ENCODE measurements around the gene EIF3I. TPM values are rescaled to one million over a fixed set of nuclear protein-coding genes. Genes with fewer than 3 reads are reported as not detected.
A peak's percentile ranks its signal among the peaks of the same experiment; 100 is the strongest.

Gene EIF3I
- total and polyA plus RNA-seq, 12 donors = 90.3 to 342 (median 106) TPM

- peaks cover 0 to 8% (median 5%) of the 10 kb centered on the region in 9 donors for H3K4me1 ChIP-seq
- H3K4me3 ChIP-seq = no peak overlapping the region
- TF ChIP-seq CTCF (IDR thresholded peaks at IDR 0.05) = no peak
- DNase-seq (no peak), ATAC-seq (no peak)
- no peaks in the 10 kb centered on the region for H3K9me3 ChIP-seq
- no peak overlapping the region for H3K27ac ChIP-seq
- peaks cover 0 to 100% (median 62%) of the 10 kb centered on the region in 9 donors for H3K36me3 ChIP-seq
- H3K27me3 ChIP-seq = no peaks in the 10 kb centered on the region
- 82 to 84% methylated on average over 3 of the region's 3 CpGs for WGBS, 2 donors
- intact Hi-C loops (cut with DNase I) = loop anchor here in 1 of 10 donors (10.0 kb wide), 1 partner anchor 96 kb away; no protein-coding TSS in a partner anchor
Measured at GRCh38 chr1:32228771-32229170, 6.6 kb downstream of the EIF3I start.

GRCh38 chr1:32231843-32232432, 9.7 kb downstream of the EIF3I start:
- ATAC-seq (no peak), DNase-seq (no peak)
- Histone ChIP-seq H3K27me3 (no peaks in the 10 kb centered on the region), H3K36me3 (peaks cover 0 to 93% (median 46%) of the 10 kb centered on the region in 9 donors), H3K4me3 (no peak overlapping the region), H3K27ac (no peak overlapping the region), H3K4me1 (peaks cover 0 to 17% (median 0%) of the 10 kb centered on the region in 9 donors), H3K9me3 (no peaks in the 10 kb centered on the region)
- intact Hi-C loops (cut with DNase I) = no loop called here
- 78 to 81% methylated on average over 5 of the region's 5 CpGs for WGBS, 2 donors
- TF ChIP-seq CTCF (IDR thresholded peaks at IDR 0.05) = no peak

- TF ChIP-seq CTCF (IDR thresholded peaks at IDR 0.05) = no peak
- intact Hi-C loops (cut with DNase I) = no loop called here
- Histone ChIP-seq H3K4me1 (peaks cover 0 to 17% (median 0%) of the 10 kb centered on the region in 9 donors), H3K27me3 (no peaks in the 10 kb centered on the region), H3K27ac (no peak overlapping the region), H3K9me3 (no peaks in the 10 kb centered on the region), H3K36me3 (peaks cover 0 to 93% (median 42%) of the 10 kb centered on the region in 9 donors), H3K4me3 (no peak overlapping the region)
- WGBS, 2 donors = 90 to 92% methylated on average over 8 of the region's 8 CpGs
- ATAC-seq (no peak), DNase-seq (no peak)
Measured at GRCh38 chr1:32232558-32233304, 10.5 kb downstream of the EIF3I start.

- Histone ChIP-seq H3K9me3 (no peaks in the 10 kb centered on the region), H3K4me3 (no peak overlapping the region), H3K36me3 (peaks cover 0 to 77% (median 24%) of the 10 kb centered on the region in 9 donors), H3K4me1 (peaks cover 0 to 19% (median 2%) of the 10 kb centered on the region in 9 donors), H3K27me3 (no peaks in the 10 kb centered on the region), H3K27ac (no peak overlapping the region)
- no peak for TF ChIP-seq CTCF (IDR thresholded peaks at IDR 0.05)
- DNase-seq = no peak
- intact Hi-C loops (cut with DNase I) = loop anchor here in 1 of 10 donors (5.0 kb wide), 1 partner anchor 93 kb away; no protein-coding TSS in a partner anchor
- peak in 1 of 8 donors; percentile 14 for ATAC-seq
- WGBS, 2 donors = 80 to 88% methylated on average over 7 of the region's 7 CpGs
Measured at GRCh38 chr1:32234792-32235191, 12.6 kb downstream of the EIF3I start.
